DND-41 (cell line): ENCODE measurements around the gene CTIF.

Source experiments
- ATAC-seq: fragments of 200-7000 bp; cut with Tn5 transposase; 3 replicates; pipeline ENCODE4 v1.9.1; 2021; ENCODE audit warnings: low read depth; ENCODE audit not compliant: insufficient read depth
- DNase-seq: peaks from one replicate; pipeline ENCODE4 v3.0.0-alpha.2; 2020
- H2AFZ ChIP-seq: 2 replicates; pipeline ENCODE4 v1.6.0; 2012; ENCODE audit warnings: low read depth, low read length
- H3K27ac ChIP-seq: 2 replicates; pipeline ENCODE4 v1.5.1; 2012; ENCODE audit warnings: low read length, inconsistent platforms
- H3K27me3 ChIP-seq: fragments of 200-600 bp; sonication (generic); 2 replicates; pipeline ENCODE4 v1.6.0; 2012; ENCODE audit warnings: low read length, mild to moderate bottlenecking, inconsistent platforms; ENCODE audit not compliant: insufficient read depth, poor library complexity
- H3K36me3 ChIP-seq: 2 replicates; pipeline ENCODE4 v1.5.1; 2012; ENCODE audit warnings: low read length, inconsistent platforms; ENCODE audit not compliant: insufficient read depth
- H3K4me1 ChIP-seq: 2 replicates; pipeline ENCODE4 v1.5.1; 2012; ENCODE audit warnings: mild to moderate bottlenecking, low read length; ENCODE audit not compliant: insufficient read depth
- H3K4me2 ChIP-seq: 2 replicates; pipeline ENCODE4 v1.6.0; 2012; ENCODE audit warnings: mild to moderate bottlenecking, moderate library complexity, low read length, inconsistent platforms; ENCODE audit not compliant: insufficient read depth
- H3K4me3 ChIP-seq, 2 experiments: fragments of 200-600 bp in 1 of 2; shearing (Covaris generic) in 1 of 2; 2 replicates each; pipeline ENCODE4 v1.5.1; 2012 to 2016; ENCODE audit warnings: inconsistent platforms in 2 of 2, low read length in 2 of 2, mild to moderate bottlenecking in 2 of 2, low read depth in 1 of 2, moderate library complexity in 1 of 2
- H3K79me2 ChIP-seq: 2 replicates; pipeline ENCODE4 v1.6.0; 2012; ENCODE audit warnings: low read length, inconsistent platforms; ENCODE audit not compliant: insufficient read depth
- H3K9ac ChIP-seq: 2 replicates; pipeline ENCODE4 v1.6.0; 2012; ENCODE audit warnings: low read depth, mild to moderate bottlenecking, inconsistent platforms, low read length, moderate library complexity
- H3K9me3 ChIP-seq: 2 replicates; pipeline ENCODE4 v1.5.1; 2012; ENCODE audit warnings: low read length, moderate library complexity, mild to moderate bottlenecking, inconsistent platforms; ENCODE audit not compliant: insufficient read depth, severe bottlenecking
- H4K20me1 ChIP-seq: 2 replicates; pipeline ENCODE4 v1.6.0; 2012; ENCODE audit warnings: low read length; ENCODE audit not compliant: insufficient read depth
- CTCF ChIP-seq: IDR thresholded peaks from 2 replicates; pipeline ENCODE4 v1.5.1; 2012; ENCODE audit warnings: borderline replicate concordance, low read length, moderate library complexity, mild to moderate bottlenecking; ENCODE audit not compliant: poor library complexity, severe bottlenecking; ENCODE audit errors: extremely low read depth
- EZH2 ChIP-seq: IDR thresholded peaks from 3 replicates; pipeline ENCODE4 v1.6.1; 2012; ENCODE audit warnings: borderline replicate concordance, low read depth, mild to moderate bottlenecking, moderate library complexity, low read length, inconsistent platforms; ENCODE audit not compliant: severe bottlenecking

CTIF gene

GRCh38 chr18:48574667-48575300 is 36.0 kb downstream of the CTIF start:
- H3K9me3 ChIP-seq, result no peaks in the 10 kb centered on the region
- peaks cover 3% of the 10 kb centered on the region for H3K27me3 ChIP-seq
- H4K20me1 ChIP-seq, result no peaks in the 10 kb centered on the region; the same call in 1 of the 2 replicates
- no peaks in the 10 kb centered on the region for H3K79me2 ChIP-seq
- TF ChIP-seq EZH2 (no peak), CTCF (no peak)
- no peaks in the 10 kb centered on the region for H3K36me3 ChIP-seq
- no peak overlapping the region for H3K4me3 ChIP-seq
- ATAC-seq, result no peak
- no peak overlapping the region for H3K4me2 ChIP-seq
- H3K4me1 ChIP-seq, result no peaks in the 10 kb centered on the region
- no peak overlapping the region for H3K27ac ChIP-seq
- H2AFZ ChIP-seq, result no peak overlapping the region
- no peak overlapping the region for H3K9ac ChIP-seq
- no peak for DNase-seq

GRCh38 chr18:48575301-48575657 is 36.4 kb downstream of the CTIF start:
- DNase-seq, result no peak
- TF ChIP-seq EZH2 (no peak), CTCF (no peak)
- Histone ChIP-seq H3K4me3 (no peak overlapping the region), H3K9me3 (no peaks in the 10 kb centered on the region), H3K4me1 (no peaks in the 10 kb centered on the region), H3K36me3 (no peaks in the 10 kb centered on the region), H3K9ac (no peak overlapping the region), H2AFZ (no peak overlapping the region), H4K20me1 (no peaks in the 10 kb centered on the region; the same call in 1 of the 2 replicates), H3K27ac (no peak overlapping the region), H3K79me2 (no peaks in the 10 kb centered on the region), H3K27me3 (peaks cover 3% of the 10 kb centered on the region), H3K4me2 (no peak overlapping the region)
- ATAC-seq, result no peak

GRCh38 chr18:48575658-48576456 is 37.0 kb downstream of the CTIF start:
- H3K4me1 ChIP-seq, result no peaks in the 10 kb centered on the region
- H3K27me3 ChIP-seq, result peaks cover 3% of the 10 kb centered on the region
- no peaks in the 10 kb centered on the region; the same call in 1 of the 2 replicates for H4K20me1 ChIP-seq
- H3K79me2 ChIP-seq, result no peaks in the 10 kb centered on the region
- TF ChIP-seq CTCF (no peak), EZH2 (no peak)
- H3K27ac ChIP-seq, result no peak overlapping the region
- H3K9ac ChIP-seq, result no peak overlapping the region
- no peaks in the 10 kb centered on the region for H3K36me3 ChIP-seq
- H3K4me3 ChIP-seq, result no peak overlapping the region
- no peak for ATAC-seq
- no peak overlapping the region for H3K4me2 ChIP-seq
- no peaks in the 10 kb centered on the region for H3K9me3 ChIP-seq
- no peak for DNase-seq
- no peak overlapping the region for H2AFZ ChIP-seq
